Endothelial cell of umbilical vein (primary cell): Measurements from ENCODE around the gene MIEF1. TPM values are rescaled to one million over a fixed set of nuclear protein-coding genes. Genes with fewer than 3 reads are reported as not detected.

Source experiments
- BruUV-seq: library from RNA; stranded (reverse); fragments of 400-500 nt; replicated peaks from 2 replicates; lab custom pipeline; 2021; lab: Mats Ljungman, UMichigan
- CTCF ChIA-PET: fragments of 300-600, 350-600 bp; sonication (Branson Sonifier 250); formaldehyde crosslinking; loops from one replicate; lab custom pipeline; 2021; ENCODE audit warnings: antibody characterized with exemption, inconsistent platforms; lab: Charles Lee
- POLR2A ChIA-PET: fragments of 300-600, 350-600 bp; sonication (Branson Sonifier 250); formaldehyde crosslinking; loops from one replicate; lab custom pipeline; 2021; ENCODE audit warnings: antibody characterized with exemption, inconsistent platforms; lab: Charles Lee
- DNase-seq: peaks from one replicate; pipeline ENCODE4 v3.0.0-alpha.2; 2011; ENCODE audit warnings: low read depth, low spot score
- FAIRE-seq: peaks from 2 replicates; lab custom pipeline; 2011; peaks lifted over from hg19 to GRCh38; lab: Jason Lieb, UNC
- H2AFZ ChIP-seq: 2 replicates; pipeline ENCODE4 v1.6.0; 2012; ENCODE audit warnings: low read depth, low read length, control low read depth, inconsistent platforms
- H3K27ac ChIP-seq: 2 replicates; pipeline ENCODE4 v1.5.1; 2011; ENCODE audit warnings: low read depth, mild to moderate bottlenecking, control low read depth, low read length, moderate library complexity; ENCODE audit not compliant: insufficient read depth
- H3K27me3 ChIP-seq, 2 experiments: 2 replicates each; pipeline versions ENCODE4 v1.6.0 to v1.6.1; 2011; ENCODE audit warnings: low read length in 2 of 2, mixed read lengths in 1 of 2; ENCODE audit not compliant: control insufficient read depth in 2 of 2, insufficient read depth in 2 of 2
- H3K36me3 ChIP-seq, 2 experiments: 2 replicates in 1 of 2; 3 replicates in 1 of 2; pipeline ENCODE4 v1.5.1; 2011; ENCODE audit warnings: low read length in 2 of 2, mild to moderate bottlenecking in 1 of 2, moderate library complexity in 1 of 2; ENCODE audit not compliant: control insufficient read depth in 2 of 2, insufficient read depth in 2 of 2; ENCODE audit errors: extremely low read depth in 1 of 2
- H3K4me1 ChIP-seq: 3 replicates; pipeline ENCODE4 v1.5.1; 2011; ENCODE audit warnings: mild to moderate bottlenecking, low read length; ENCODE audit not compliant: control insufficient read depth, insufficient read depth; ENCODE audit errors: extremely low read depth
- H3K4me2 ChIP-seq: 2 replicates; pipeline ENCODE4 v1.6.1; 2011; ENCODE audit warnings: low read length, control low read depth, mixed read lengths; ENCODE audit not compliant: insufficient read depth
- H3K4me3 ChIP-seq, 3 experiments: fragments of 200-600 bp in 1 of 3; sonication (generic), shearing (Covaris generic) in 1 of 3; replicated peaks in 1 of 3; 2 replicates each; pipeline ENCODE4 v1.5.1; 2011 to 2016; ENCODE audit warnings: control low read depth in 3 of 3, low read length in 3 of 3, mild to moderate bottlenecking in 2 of 3, inconsistent platforms in 1 of 3, low read depth in 1 of 3, moderate library complexity in 1 of 3; ENCODE audit not compliant: insufficient read depth in 1 of 3
- H3K79me2 ChIP-seq: 2 replicates; pipeline ENCODE4 v1.6.0; 2012; ENCODE audit warnings: low read length, inconsistent platforms; ENCODE audit not compliant: control insufficient read depth, insufficient read depth
- H3K9ac ChIP-seq: replicated peaks from 2 replicates; pipeline ENCODE3; 2011; ENCODE audit warnings: low read length, control low read depth; ENCODE audit not compliant: insufficient read depth; ENCODE audit errors: extremely low read depth
- H3K9me1 ChIP-seq: replicated peaks from 3 replicates; pipeline ENCODE4 v1.6.0; 2011; ENCODE audit warnings: mild to moderate bottlenecking, low read length; ENCODE audit not compliant: control insufficient read depth, insufficient read depth; ENCODE audit errors: extremely low read depth
- H3K9me3 ChIP-seq: replicated peaks from 2 replicates; pipeline ENCODE4 v1.5.1; 2012; ENCODE audit warnings: low read length, inconsistent platforms; ENCODE audit not compliant: control insufficient read depth, insufficient read depth
- H4K20me1 ChIP-seq: replicated peaks from 2 replicates; pipeline ENCODE3; 2011; ENCODE audit warnings: mild to moderate bottlenecking, low read length; ENCODE audit not compliant: control insufficient read depth, insufficient read depth; ENCODE audit errors: extremely low read depth
- CTCF ChIP-seq, 2 donors: IDR thresholded peaks; 1 replicate in 1 of 2; 2 replicates in 1 of 2; pipeline ENCODE4 v1.5.1; 2011; ENCODE audit warnings: low read length in 2 of 2, mild to moderate bottlenecking in 2 of 2, moderate library complexity in 2 of 2, control low read depth in 1 of 2, inconsistent platforms in 1 of 2, low read depth in 1 of 2; ENCODE audit not compliant: insufficient read depth in 1 of 2; ENCODE audit errors: extremely low read depth in 1 of 2
- EZH2 ChIP-seq: IDR thresholded peaks from 2 replicates; pipeline ENCODE4 v1.6.1; 2012; ENCODE audit warnings: borderline replicate concordance, low read depth, mild to moderate bottlenecking, moderate library complexity, low read length, inconsistent platforms; ENCODE audit not compliant: severe bottlenecking
- GATA2 ChIP-seq: IDR thresholded peaks from 2 replicates; pipeline ENCODE4 v1.7.0; 2011; ENCODE audit warnings: low read depth, mild to moderate bottlenecking, moderate library complexity, mixed read lengths, low read length; ENCODE audit not compliant: insufficient read length, insufficient read depth
- JUN ChIP-seq: IDR thresholded peaks from 2 replicates; pipeline ENCODE4 v1.6.1; 2011; ENCODE audit warnings: borderline replicate concordance, low read depth; ENCODE audit not compliant: insufficient read length, insufficient read depth
- MAX ChIP-seq: IDR thresholded peaks from 2 replicates; pipeline ENCODE4 v1.6.1; 2011; ENCODE audit not compliant: insufficient read depth, insufficient read length
- MYC ChIP-seq: IDR thresholded peaks from one replicate; pipeline ENCODE4 v1.6.1; 2011; ENCODE audit warnings: mild to moderate bottlenecking, low read depth, low read length
- POLR2A ChIP-seq: IDR thresholded peaks from 2 replicates; pipeline ENCODE4 v1.6.1; 2012; ENCODE audit warnings: low read depth, mild to moderate bottlenecking, control low read depth, low read length
- POLR2AphosphoS5 ChIP-seq: IDR thresholded peaks from 2 replicates; pipeline ENCODE4 v1.6.1; 2012; ENCODE audit warnings: low read depth, mild to moderate bottlenecking, control low read depth, low read length, moderate library complexity; ENCODE audit not compliant: insufficient read depth
- dilution Hi-C: fragments of 300-500 bp; cut with MboI; formaldehyde crosslinking; loops from one replicate; pipeline ENCODE4 v1.15.0; 2019; ENCODE audit warnings: low sequenced_read_pairs; ENCODE audit not compliant: extremely low pct_ligation_motif_present
- intact Hi-C: fragments of 100-400 bp; cut with micrococcal nuclease; formaldehyde crosslinking; loops from one replicate; pipeline ENCODE4 v1.10.0; 2022
- polyA plus RNA-seq, 4 experiments: library from polyadenylated mRNA; depleted of rRNA in 3 of 4; stranded (reverse) in 3 of 4; unstranded in 1 of 4; fragments of >200 nt; gene quantifications; 2 replicates each; pipeline versions ENCODE4 v1.2.1 to v1.2.3, GENCODE V29; 2011 to 2012; ENCODE audit warnings: missing spikeins in 1 of 4
- total RNA-seq: library from RNA; stranded (reverse); gene quantifications from 2 replicates; pipeline ENCODE4 v1.2.3, GENCODE V29; 2021

The MIEF1 gene
- total and polyA plus RNA-seq, 2 donors (not counting 3 experiments of a cell fraction or from before 2014, with no cell fraction given), result 14.2 to 31.1 TPM

- H2AFZ ChIP-seq, result no peak overlapping the region
- H3K79me2 ChIP-seq, result peaks cover 55% of the 10 kb centered on the region
- no peak overlapping the region for H3K27ac ChIP-seq
- no peaks in the 10 kb centered on the region for H3K9me1 ChIP-seq
- no TSS peak for BruUV-seq
- no peak overlapping the region for H3K9ac ChIP-seq
- TF ChIP-seq MYC (no peak), POLR2AphosphoS5 (no peak), MAX (no peak), EZH2 (no peak), GATA2 (no peak), POLR2A (no peak), CTCF (IDR thresholded peaks at IDR 0.05; ENCODE audit: extremely low read depth in 1 of 2, insufficient read depth in 1 of 2, low read depth in 1 of 2, low read length in 2 of 2) (no peak), JUN (no peak)
- H3K27me3 ChIP-seq, result no peaks in the 10 kb centered on the region
- peaks cover 5 to 14% of the 10 kb centered on the region in 2 experiments for H3K36me3 ChIP-seq
- no peak overlapping the region for H3K4me2 ChIP-seq
- H4K20me1 ChIP-seq, result no peaks in the 10 kb centered on the region
- CTCF ChIA-PET, result interaction anchor here (0.8 to 6.4 kb wide), 5 partner anchors 11 to 393 kb away, joined by 3 to 197 read pairs (median 58); no protein-coding TSS in a partner anchor
- no peaks in the 10 kb centered on the region for H3K9me3 ChIP-seq
- no peak overlapping the region for H3K4me3 ChIP-seq
- no peak for DNase-seq
- peaks cover 32% of the 10 kb centered on the region for H3K4me1 ChIP-seq
- dilution Hi-C loops (no loop called here), intact Hi-C loops (loop anchor here (10.0 kb wide), 2 partner anchors 273 to 353 kb away; no protein-coding TSS in a partner anchor)
- no peak for FAIRE-seq
- POLR2A ChIA-PET, result no interaction called here
Observed at GRCh38 chr22:39527481-39527961, 25.4 kb downstream of the MIEF1 start.
